HG03025 (cell line): ENCODE results near the gene KCNC4.

Source experiments
- ATAC-seq: cut with Tn5 transposase; IDR thresholded peaks from one replicate; pipeline ENCODE4 v1.9.1; 2021; ENCODE audit warnings: mild to moderate bottlenecking, moderate library complexity; ENCODE audit not compliant: unreplicated experiment, low FRiP score

Gene KCNC4

GRCh38 chr1:110210604-110211495 is 736 bp downstream of the KCNC4 start:
- ATAC-seq: peak; percentile 6

GRCh38 chr1:110211496-110212168 is 1.5 kb downstream of the KCNC4 start:
- no peak for ATAC-seq

GRCh38 chr1:110212169-110213142 is 2.3 kb downstream of the KCNC4 start:
- no peak for ATAC-seq

GRCh38 chr1:110213143-110213540 is 3.0 kb downstream of the KCNC4 start:
- ATAC-seq: no peak

GRCh38 chr1:110214454-110215404 is 4.6 kb downstream of the KCNC4 start:
- no peak for ATAC-seq

GRCh38 chr1:110215621-110216515 is 5.8 kb downstream of the KCNC4 start:
- ATAC-seq: no peak

GRCh38 chr1:110216844-110217444 is 6.8 kb downstream of the KCNC4 start:
- ATAC-seq: no peak

- ATAC-seq: no peak
These were observed 8.0 kb downstream of the KCNC4 start for GRCh38 chr1:110218137-110218536.

GRCh38 chr1:110218739-110219138 is 8.6 kb downstream of the KCNC4 start:
- no peak for ATAC-seq

- ATAC-seq: no peak
These were observed 10.2 kb downstream of the KCNC4 start for GRCh38 chr1:110220324-110220723.

GRCh38 chr1:110221119-110221518 is 11.0 kb downstream of the KCNC4 start:
- no peak for ATAC-seq

GRCh38 chr1:110223127-110223526 is 13.0 kb downstream of the KCNC4 start:
- ATAC-seq: no peak

GRCh38 chr1:110223581-110223980 is 13.5 kb downstream of the KCNC4 start:
- ATAC-seq: no peak

GRCh38 chr1:110224240-110224995 is 14.3 kb downstream of the KCNC4 start:
- no peak for ATAC-seq

GRCh38 chr1:110225212-110225611 is 15.1 kb downstream of the KCNC4 start:
- no peak for ATAC-seq

- ATAC-seq: no peak
These were observed 15.8 kb downstream of the KCNC4 start for GRCh38 chr1:110225756-110226404.

- ATAC-seq: no peak
These were observed 17.7 kb downstream of the KCNC4 start for GRCh38 chr1:110227774-110228173.
